ENCODE measurements around the gene TPK1.

TPK1 gene

DNA sequence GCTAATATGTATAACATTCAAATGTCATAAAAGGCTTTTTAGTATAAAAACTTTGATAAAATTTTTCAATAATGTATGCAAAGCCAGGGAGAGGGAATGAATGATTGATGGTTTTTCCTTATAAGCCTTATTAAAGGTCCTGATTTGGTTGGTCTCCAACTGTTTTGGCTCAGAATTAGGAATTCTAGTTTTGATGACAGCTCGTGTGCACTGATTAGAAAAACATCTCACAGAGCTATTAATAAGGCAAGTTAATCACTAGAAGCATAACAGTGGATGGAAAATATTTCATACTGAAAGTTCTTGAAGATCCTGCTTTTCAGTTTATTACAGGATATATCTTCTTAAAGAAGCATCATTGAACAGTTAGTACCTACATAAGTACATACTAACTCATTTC lies 317.5 kb downstream of the TPK1 start:
- DNase-seq, result no peak

DNA sequence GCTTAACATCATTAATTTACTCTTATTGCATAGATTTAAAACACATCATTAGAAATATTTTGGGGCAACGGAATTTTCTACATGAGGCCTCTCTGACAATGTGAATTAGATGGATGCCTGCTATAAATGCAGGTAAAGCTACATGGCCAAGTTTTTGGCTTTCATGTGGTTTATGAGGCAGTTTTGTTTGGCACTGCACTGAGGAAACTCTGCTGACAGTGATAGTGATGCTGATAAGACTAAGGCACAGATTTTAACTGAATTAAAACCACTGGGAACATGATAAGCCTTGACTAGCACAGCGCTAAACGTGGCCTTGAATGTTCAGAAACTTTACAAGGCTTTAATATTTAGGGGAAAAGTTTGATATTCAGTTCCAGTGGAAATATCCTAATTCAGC lies 318.1 kb downstream of the TPK1 start:
- DNase-seq, result no peak

DNA sequence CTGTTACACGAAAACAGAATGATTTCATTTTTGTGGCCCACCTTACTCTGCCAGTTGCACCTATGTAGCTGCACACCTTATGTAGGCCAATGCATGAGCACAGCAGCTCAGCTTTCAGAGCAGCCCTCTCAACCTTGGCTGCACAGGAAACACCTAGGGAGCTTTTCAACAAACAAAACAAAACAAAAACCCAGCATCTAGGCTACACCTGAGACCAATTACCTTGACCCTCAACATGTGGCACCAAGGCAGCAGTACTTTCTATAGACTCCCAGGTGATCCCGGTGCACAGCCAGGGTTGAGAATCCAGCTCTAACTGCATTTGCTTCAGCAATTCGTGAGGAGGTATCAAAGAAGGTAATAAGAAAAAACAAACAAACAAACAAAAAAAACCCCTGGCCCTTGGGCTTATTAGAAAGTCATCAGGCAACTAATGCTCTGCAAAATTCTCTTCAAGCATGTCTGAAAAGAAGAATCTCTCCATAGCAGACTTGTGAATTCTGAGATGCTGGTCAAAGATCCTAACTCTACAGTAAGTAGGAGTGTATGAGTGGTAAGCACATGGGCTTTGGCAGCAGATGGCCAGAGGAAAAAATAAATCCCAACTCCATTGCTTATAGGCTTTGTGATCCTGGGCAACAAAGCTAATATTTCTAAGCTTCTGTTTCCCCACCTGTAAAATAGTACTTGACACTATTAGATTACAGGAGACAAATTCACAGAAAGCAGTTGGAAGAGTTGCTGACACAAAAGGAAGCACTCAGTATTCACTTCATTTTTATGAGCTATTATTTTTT lies 318.9 kb downstream of the TPK1 start:
- DNase-seq, result no peak

DNA sequence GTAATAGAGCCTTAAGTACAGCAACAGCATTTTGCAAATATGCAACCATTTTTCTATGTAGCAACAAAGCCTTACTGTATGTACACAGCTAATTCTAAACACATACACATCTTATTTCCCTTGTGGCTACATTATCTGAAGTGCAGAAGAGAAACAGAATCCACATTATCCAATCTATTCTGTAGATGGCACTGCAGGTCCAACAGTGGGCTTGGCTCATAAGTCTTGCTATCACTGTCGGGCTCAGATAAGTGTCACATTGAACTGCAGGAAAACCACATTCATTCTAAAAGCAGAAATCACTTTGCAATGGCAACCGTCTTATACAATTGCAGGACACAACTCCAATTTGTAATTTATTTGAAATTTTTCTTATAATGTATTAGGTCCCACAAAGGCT lies 322.5 kb downstream of the TPK1 start:
- no peak for DNase-seq

- no peak for DNase-seq
Observed at GRCh38 chr7:144510621-144511020, 325.2 kb downstream of the TPK1 start.

GRCh38 chr7:144508702-144509101 lies 327.2 kb downstream of the TPK1 start:
- no peak for DNase-seq

GRCh38 chr7:144503215-144503614 lies 332.6 kb downstream of the TPK1 start:
- no peak for DNase-seq

GRCh38 chr7:144500225-144500624 lies 335.6 kb downstream of the TPK1 start:
- no peak for DNase-seq

DNA sequence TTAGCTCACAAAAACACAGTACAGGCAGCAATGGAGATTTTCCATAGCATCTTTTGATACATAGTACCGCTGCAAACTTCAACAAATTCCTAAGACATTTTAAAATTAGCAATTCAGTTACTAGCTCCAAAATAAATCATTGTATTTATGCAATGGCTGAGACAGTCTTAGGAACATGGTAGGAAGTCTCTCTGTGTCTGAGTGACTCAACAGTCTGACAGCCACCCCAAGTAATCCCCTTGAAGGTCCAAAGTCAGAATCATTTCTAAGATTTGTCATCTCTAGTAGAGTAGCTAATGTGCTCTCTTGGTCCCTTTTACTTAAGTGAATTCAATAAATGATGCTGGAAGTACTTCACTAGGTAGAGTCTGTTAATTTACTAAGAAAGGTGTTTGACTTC lies 338.6 kb downstream of the TPK1 start:
- no peak for DNase-seq

DNA sequence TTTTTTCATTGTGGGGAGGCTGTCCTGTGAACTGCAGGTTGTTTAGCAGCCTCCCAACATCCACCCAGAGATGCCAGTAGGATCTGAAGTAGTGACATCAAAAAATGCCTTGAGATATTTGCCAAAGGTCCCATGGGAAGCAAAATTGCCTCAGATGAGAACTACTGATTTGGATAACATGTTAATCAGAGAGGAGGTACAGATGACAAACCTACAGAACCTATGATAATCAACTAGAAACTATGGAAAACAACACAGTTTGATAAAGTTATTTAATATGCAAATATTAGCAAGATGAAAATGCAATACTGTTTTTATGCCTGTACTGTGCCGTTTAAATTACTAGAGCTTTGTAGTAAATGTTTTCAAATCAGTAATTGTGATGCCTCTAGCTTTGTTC lies 341.5 kb downstream of the TPK1 start:
- no peak for DNase-seq

DNA sequence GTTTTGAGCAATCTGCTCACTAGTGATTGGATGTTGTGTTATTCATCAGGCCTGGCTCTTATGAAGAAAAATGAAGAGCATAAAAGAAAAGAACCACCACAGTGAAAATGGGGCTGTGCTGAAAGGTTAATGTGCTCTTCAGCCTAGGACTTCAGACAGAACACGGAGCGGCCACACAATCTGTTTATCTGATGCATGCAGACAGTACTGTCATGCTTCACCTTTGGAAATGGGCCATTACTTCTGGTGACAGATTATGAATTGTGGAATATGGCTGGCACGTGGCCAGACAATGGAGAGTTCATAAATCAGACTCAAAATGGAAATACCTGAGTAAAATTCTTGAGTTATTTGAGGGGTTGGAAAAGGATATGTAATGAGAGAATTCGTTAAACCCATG lies 346.3 kb downstream of the TPK1 start:
- DNase-seq, result no peak

DNA sequence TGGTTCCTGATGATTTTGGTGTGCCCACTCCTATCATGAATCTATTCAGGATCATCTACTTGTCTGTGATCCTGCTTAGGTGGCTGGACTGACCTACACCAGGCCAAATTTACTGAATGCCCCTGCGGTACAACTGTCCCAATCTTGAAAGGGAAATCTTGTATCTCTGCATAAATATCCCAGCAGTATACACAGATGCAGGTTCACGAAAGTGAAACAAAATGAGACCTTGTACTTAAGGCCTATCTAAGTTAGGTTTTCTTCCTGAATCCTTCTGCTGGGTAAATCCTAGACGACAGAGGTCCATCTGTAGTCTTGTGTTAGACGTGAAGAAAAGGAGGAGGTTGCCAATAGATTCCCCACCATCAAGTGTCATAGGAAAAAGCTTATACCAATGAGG lies 346.9 kb downstream of the TPK1 start:
- no peak for DNase-seq

- no peak for DNase-seq
Observed at GRCh38 chr7:144487901-144488300, 348.0 kb downstream of the TPK1 start.

DNA sequence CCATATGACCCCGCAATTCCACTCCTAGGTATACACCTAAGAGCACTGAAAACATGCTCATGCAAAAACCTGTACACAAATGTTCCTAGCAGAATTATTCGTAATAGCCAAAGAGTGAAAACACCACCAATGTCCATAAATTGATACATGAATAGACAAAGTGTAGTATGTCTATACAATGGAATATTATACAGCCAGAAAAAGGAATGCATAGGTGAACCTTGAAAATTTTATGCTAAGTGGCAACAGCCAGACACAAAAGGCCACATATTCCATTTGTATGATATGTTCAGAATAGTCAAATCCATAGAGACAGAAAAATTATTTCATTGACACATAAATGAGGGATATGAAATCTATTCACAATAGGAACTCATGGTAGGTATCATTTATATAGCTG lies 351.4 kb downstream of the TPK1 start:
- no peak for DNase-seq

- no peak for DNase-seq
Observed at GRCh38 chr7:144483189-144483588, 352.7 kb downstream of the TPK1 start.

- no peak for DNase-seq
Observed at GRCh38 chr7:144481833-144482232, 354.0 kb downstream of the TPK1 start.

DNA sequence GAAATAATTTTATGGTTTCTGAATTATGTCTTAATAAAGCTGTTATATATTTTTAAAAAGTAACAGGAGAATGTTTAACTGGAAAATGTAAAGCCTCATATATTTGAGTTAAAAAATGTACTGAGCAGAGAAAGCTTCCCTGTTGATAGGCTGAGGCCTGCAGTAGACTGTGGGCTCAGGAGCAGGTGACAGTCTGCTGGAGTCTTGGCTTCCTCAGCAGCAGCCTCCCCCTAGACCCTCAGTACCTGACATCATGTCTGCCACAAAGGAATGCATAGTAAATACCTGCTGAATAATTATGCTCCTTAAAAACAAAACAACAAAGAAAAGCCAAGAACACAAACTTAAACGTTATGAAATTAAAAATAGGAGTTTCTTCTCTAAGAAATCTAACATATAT lies 358.5 kb downstream of the TPK1 start:
- DNase-seq, result no peak

DNA sequence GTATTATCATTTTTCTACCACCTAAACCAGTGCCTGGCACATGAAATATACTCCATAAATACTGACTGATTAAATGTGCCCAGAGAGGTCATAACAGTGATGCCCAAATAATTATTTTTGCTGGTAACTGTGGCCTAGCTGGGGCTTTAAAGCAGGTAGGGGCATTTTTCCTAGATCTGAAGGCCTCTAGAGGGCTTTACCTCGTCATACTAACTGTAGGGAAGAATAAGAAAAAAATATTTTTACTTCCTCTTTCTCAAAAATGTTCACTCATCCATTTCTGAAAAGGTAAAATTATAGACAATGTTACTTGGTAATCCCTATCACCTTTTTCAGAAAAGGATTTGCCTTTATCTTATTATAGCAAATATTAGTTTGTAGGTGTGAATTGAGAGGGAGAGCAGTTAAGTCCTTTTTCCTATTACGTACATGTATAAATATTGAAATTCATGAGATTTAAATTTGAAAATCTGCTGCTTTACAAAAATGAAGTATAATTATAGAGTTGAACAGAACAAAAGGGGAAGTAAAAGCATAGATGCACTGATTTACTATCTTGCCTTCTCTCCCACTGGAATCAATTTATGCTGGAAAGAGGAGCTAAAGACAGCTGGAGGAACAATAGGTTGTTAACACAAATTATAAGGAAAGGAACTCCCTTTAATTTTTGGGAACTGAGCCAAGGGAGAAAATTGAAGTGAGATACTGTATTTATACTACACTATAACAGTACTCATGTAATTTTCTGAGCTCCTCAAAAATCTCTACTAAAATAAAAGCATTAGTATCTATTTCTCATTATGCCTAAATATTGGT lies 360.8 kb downstream of the TPK1 start:
- DNase-seq, result no peak

DNA sequence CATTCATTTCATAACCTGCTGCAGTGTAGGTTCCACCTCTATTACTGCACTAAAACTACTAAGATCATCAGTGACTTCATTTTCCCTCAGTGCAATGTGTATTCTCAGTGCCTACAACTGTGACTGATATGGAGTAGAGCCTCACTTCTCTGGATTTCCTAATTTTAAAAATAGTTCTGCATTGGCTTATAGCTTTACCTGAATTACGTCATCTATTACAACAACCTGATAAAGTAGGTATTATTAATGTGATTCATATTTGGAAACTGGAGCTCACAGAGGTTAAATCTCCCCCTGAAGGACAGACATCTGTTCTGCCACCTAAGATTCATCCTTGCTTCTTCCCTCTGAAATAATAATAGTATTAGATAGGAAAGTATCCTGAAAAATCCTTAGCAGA lies 361.5 kb downstream of the TPK1 start:
- DNase-seq, result no peak

DNA sequence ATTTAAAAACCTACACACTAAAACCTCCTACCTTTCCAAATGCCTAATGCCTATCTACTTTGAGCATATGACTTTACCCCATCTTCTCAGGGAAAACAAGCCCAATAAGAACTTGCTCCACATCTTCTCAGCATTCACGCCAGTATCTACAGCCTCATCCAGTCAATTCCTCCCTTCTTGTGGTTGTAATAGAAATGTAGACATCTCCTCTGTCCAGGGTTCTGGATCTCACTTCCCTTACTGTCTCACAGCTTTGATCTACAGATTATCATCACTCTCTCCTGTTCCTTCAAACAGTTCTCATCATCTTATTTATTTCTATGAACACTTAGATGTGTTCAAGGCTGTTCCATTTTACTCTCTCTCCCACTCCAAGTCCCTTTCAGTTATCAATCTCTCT lies 361.9 kb downstream of the TPK1 start:
- DNase-seq, result no peak

GRCh38 chr7:144470078-144470477 lies 365.8 kb downstream of the TPK1 start:
- no peak for DNase-seq

DNA sequence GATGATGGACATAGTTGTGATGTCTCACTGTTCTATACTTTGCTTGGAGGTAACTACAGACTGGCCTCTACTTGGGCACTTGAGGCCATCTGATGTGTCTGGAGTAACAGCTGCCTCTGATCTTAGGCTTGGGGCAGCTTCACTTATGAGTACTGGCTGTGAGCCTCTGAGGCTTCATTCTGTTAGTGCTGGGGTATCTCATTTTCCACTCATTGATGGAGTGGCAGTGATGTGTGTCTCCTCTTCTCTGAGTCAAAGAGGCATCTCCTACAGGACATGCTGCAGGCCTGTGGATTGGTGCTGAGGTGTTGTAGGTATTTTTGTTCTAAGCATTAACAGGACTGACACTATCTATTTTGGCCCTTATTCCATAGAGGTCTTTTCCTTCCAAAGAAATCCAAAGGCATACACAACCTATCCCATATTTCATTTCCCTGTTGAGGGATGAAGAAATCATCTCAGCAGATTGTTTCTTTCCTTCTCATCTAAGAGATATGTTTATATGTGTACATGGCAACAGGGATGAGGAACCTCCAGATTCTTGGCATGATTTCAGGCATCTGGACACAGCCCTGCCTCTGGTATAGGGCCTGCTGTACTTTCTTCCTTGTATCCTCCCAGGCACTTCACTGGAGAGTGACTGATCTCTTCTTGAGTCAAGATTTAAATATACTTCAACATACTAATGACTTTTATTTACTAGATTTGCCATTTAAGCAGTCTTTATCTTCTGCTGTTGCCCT lies 366.7 kb downstream of the TPK1 start:
- no peak for DNase-seq

GRCh38 chr7:144459635-144460034 lies 376.2 kb downstream of the TPK1 start:
- DNase-seq, result no peak

GRCh38 chr7:144455040-144455404 lies 380.8 kb downstream of the TPK1 start:
- DNase-seq, result no peak

Measured in stimulated activated CD4-positive, alpha-beta T cell treated with anti-CD3 and anti-CD28 coated beads, Interleukin-4, amount 100 ng/mL, for 4 hours (primary cell).